Ishikawa (cell line): Measurements from ENCODE around the gene PDGFC.
A peak's percentile ranks its signal among the peaks of the same experiment; 100 is the strongest.

ENCODE experiments used
- CEBPB ChIP-seq: IDR thresholded peaks from 2 replicates; pipeline ENCODE4 v1.6.1; 2012
- CREB1 ChIP-seq: IDR thresholded peaks from 2 replicates; pipeline ENCODE4 v1.6.1; 2012; ENCODE audit warnings: low read depth
- EGR1 ChIP-seq: IDR thresholded peaks from 2 replicates; pipeline ENCODE4 v1.6.1; 2012
- EP300 ChIP-seq: IDR thresholded peaks from 2 replicates; pipeline ENCODE4 v1.6.1; 2012; ENCODE audit warnings: borderline replicate concordance
- FOXM1 ChIP-seq: IDR thresholded peaks from 2 replicates; pipeline ENCODE4 v1.6.1; 2012; ENCODE audit warnings: low read depth, borderline replicate concordance
- MAX ChIP-seq: IDR thresholded peaks from 2 replicates; pipeline ENCODE4 v1.6.1; 2012
- NFIC ChIP-seq: IDR thresholded peaks from 2 replicates; pipeline ENCODE4 v1.6.1; 2012
- RAD21 ChIP-seq: IDR thresholded peaks from 2 replicates; pipeline ENCODE4 v1.6.1; 2012; ENCODE audit warnings: low read depth
- TAF1 ChIP-seq: IDR thresholded peaks from 2 replicates; pipeline ENCODE4 v1.6.1; 2012; ENCODE audit warnings: low read depth, mild to moderate bottlenecking
- TCF12 ChIP-seq: IDR thresholded peaks from 2 replicates; pipeline ENCODE4 v1.6.1; 2012; ENCODE audit warnings: low read depth
- TEAD4 ChIP-seq: IDR thresholded peaks from 2 replicates; pipeline ENCODE4 v1.6.1; 2012
- USF1 ChIP-seq: IDR thresholded peaks from 2 replicates; pipeline ENCODE4 v1.6.1; 2012
- YY1 ChIP-seq: IDR thresholded peaks from 2 replicates; pipeline ENCODE4 v1.6.1; 2012; ENCODE audit warnings: low read depth
- ZBTB7A ChIP-seq: IDR thresholded peaks from 2 replicates; pipeline ENCODE4 v1.6.1; 2012; ENCODE audit warnings: low read depth
- TF ChIP-seq, protein P1 (sequence below): IDR thresholded peaks from 2 replicates; pipeline ENCODE4 v1.6.1; 2012; ENCODE audit warnings: low read depth, mild to moderate bottlenecking

Gene PDGFC

GRCh38 chr4:156771171-156771837 lies 200.3 kb downstream of the PDGFC start:
- TF ChIP-seq TAF1 (no peak), ZBTB7A (no peak), TEAD4 (peak; percentile 75), FOXM1 (peak; percentile 86), EP300 (peak; percentile 82), RAD21 (no peak), MAX (peak; percentile 44; the same call in 1 of the 2 replicates), CREB1 (no peak), USF1 (no peak), CEBPB (peak; percentile 87), NFIC (peak; percentile 67), TCF12 (peak; percentile 88; the same call in 1 of the 2 replicates), YY1 (no peak), EGR1 (no peak)
- TF ChIP-seq, protein P1, sequence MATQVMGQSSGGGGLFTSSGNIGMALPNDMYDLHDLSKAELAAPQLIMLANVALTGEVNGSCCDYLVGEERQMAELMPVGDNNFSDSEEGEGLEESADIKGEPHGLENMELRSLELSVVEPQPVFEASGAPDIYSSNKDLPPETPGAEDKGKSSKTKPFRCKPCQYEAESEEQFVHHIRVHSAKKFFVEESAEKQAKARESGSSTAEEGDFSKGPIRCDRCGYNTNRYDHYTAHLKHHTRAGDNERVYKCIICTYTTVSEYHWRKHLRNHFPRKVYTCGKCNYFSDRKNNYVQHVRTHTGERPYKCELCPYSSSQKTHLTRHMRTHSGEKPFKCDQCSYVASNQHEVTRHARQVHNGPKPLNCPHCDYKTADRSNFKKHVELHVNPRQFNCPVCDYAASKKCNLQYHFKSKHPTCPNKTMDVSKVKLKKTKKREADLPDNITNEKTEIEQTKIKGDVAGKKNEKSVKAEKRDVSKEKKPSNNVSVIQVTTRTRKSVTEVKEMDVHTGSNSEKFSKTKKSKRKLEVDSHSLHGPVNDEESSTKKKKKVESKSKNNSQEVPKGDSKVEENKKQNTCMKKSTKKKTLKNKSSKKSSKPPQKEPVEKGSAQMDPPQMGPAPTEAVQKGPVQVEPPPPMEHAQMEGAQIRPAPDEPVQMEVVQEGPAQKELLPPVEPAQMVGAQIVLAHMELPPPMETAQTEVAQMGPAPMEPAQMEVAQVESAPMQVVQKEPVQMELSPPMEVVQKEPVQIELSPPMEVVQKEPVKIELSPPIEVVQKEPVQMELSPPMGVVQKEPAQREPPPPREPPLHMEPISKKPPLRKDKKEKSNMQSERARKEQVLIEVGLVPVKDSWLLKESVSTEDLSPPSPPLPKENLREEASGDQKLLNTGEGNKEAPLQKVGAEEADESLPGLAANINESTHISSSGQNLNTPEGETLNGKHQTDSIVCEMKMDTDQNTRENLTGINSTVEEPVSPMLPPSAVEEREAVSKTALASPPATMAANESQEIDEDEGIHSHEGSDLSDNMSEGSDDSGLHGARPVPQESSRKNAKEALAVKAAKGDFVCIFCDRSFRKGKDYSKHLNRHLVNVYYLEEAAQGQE = peak; percentile 67; the same call in 1 of the 2 replicates

DNA sequence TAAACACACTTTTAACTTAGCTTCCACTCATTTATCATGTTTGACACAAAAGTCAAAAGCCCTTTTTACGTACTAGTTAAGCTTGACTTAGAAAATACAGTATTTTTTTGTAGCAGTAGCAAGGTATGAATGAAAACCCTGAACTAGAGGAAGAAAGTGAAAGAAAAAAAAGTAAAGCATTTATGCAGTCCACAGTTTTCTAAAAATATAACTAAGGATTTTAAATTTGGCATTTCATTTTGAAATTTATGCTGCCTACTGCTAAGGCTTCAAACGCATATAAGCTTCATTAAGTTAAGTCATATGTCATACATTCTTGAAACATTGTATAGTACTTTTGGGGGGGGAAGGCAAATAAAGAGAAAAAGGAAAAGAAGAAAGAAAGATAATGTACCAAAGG lies 201.5 kb downstream of the PDGFC start:
- TF ChIP-seq CREB1 = no peak

GRCh38 chr4:156767911-156768415 lies 203.6 kb downstream of the PDGFC start:
- TF ChIP-seq RAD21 (no peak), ZBTB7A (no peak), CEBPB (no peak), TEAD4 (no peak), FOXM1 (no peak), YY1 (no peak), TAF1 (no peak), NFIC (no peak), USF1 (no peak), MAX (no peak), EGR1 (no peak)
- TF ChIP-seq, protein P1 = no peak

GRCh38 chr4:156766846-156767245 lies 204.8 kb downstream of the PDGFC start:
- TF ChIP-seq TEAD4 (no peak), USF1 (no peak), TAF1 (no peak), NFIC (no peak), ZBTB7A (no peak), RAD21 (no peak)

- TF ChIP-seq CEBPB = no peak
- TF ChIP-seq MAX = no peak
- TF ChIP-seq EP300 = no peak
- no peak for TF ChIP-seq TCF12
- no peak for TF ChIP-seq EGR1
- TF ChIP-seq NFIC = no peak
- no peak for TF ChIP-seq TEAD4
- TF ChIP-seq, protein P1 = no peak
- TF ChIP-seq RAD21 = no peak
- no peak for TF ChIP-seq CREB1
Measured at GRCh38 chr4:156765277-156765676, 206.3 kb downstream of the PDGFC start.
